Liver (tissue), 9 donors: Measurements from ENCODE around the gene WDR19. TPM values are rescaled to one million over a fixed set of nuclear protein-coding genes. Genes with fewer than 3 reads are reported as not detected.

Source experiments
- DNase-seq: peaks from one replicate; pipeline ENCODE4 v3.0.0-alpha.2; 2017; ENCODE audit warnings: low spot score
- H3K27ac ChIP-seq, 2 donors: one replicate each; pipeline ENCODE4 v1.7.0; 2013; ENCODE audit warnings: inconsistent platforms in 2 of 2, low read length in 2 of 2, control low read depth in 1 of 2, low read depth in 1 of 2, mild to moderate bottlenecking in 1 of 2
- H3K27me3 ChIP-seq, 4 donors: one replicate each; pipeline versions ENCODE4 v1.6.1 to v1.7.0; 2013; ENCODE audit warnings: low read length in 3 of 4, inconsistent platforms in 1 of 4, mild to moderate bottlenecking in 1 of 4, moderate library complexity in 1 of 4; ENCODE audit not compliant: control insufficient read depth in 4 of 4, insufficient read depth in 4 of 4
- H3K36me3 ChIP-seq, 4 donors: one replicate each; pipeline versions ENCODE4 v1.6.1 to v1.7.0; 2013; ENCODE audit warnings: low read length in 3 of 4, mild to moderate bottlenecking in 3 of 4, low read depth in 1 of 4, moderate library complexity in 1 of 4; ENCODE audit not compliant: control insufficient read depth in 4 of 4, insufficient read depth in 3 of 4
- H3K4me1 ChIP-seq, 4 donors: one replicate each; pipeline versions ENCODE4 v1.6.1 to v1.7.0; 2013; ENCODE audit warnings: low read length in 3 of 4, mild to moderate bottlenecking in 3 of 4, moderate library complexity in 1 of 4; ENCODE audit not compliant: control insufficient read depth in 4 of 4, insufficient read depth in 4 of 4
- H3K4me3 ChIP-seq, 3 donors: one replicate each; pipeline versions ENCODE4 v1.6.1 to v1.7.0; 2013; ENCODE audit warnings: low read length in 3 of 3, control low read depth in 1 of 3, low read depth in 1 of 3, mild to moderate bottlenecking in 1 of 3
- H3K9ac ChIP-seq, 2 donors: one replicate each; pipeline ENCODE4 v1.7.0; 2013; ENCODE audit warnings: low read length in 2 of 2, mild to moderate bottlenecking in 2 of 2, moderate library complexity in 2 of 2, control low read depth in 1 of 2, low read depth in 1 of 2
- H3K9me3 ChIP-seq, 4 donors: one replicate each; pipeline versions ENCODE4 v1.6.1 to v1.7.0; 2013; ENCODE audit warnings: low read length in 3 of 4; ENCODE audit not compliant: control insufficient read depth in 4 of 4
- EGR1 ChIP-seq, 2 donors: IDR thresholded peaks; 2 replicates each; pipeline ENCODE4 v1.6.1; 2016 to 2018; ENCODE audit warnings: antibody characterized with exemption in 2 of 2, low read depth in 2 of 2
- FOXA1 ChIP-seq: IDR thresholded peaks from 2 replicates; pipeline ENCODE4 v1.6.1; 2016; ENCODE audit warnings: antibody characterized with exemption
- FOXA2 ChIP-seq: IDR thresholded peaks from 2 replicates; pipeline ENCODE4 v1.6.1; 2016; ENCODE audit warnings: antibody characterized with exemption
- GABPA ChIP-seq, 2 donors: IDR thresholded peaks in 1 of 2; conservative IDR thresholded peaks in 1 of 2; 2 replicates each; pipeline ENCODE4 v1.6.1; 2016; ENCODE audit warnings: antibody characterized with exemption in 2 of 2, mild to moderate bottlenecking in 1 of 2, moderate library complexity in 1 of 2
- HNF4A ChIP-seq, 2 donors: conservative IDR thresholded peaks; 2 replicates each; pipeline ENCODE4 v1.6.1; 2016; ENCODE audit warnings: antibody characterized with exemption in 2 of 2, mild to moderate bottlenecking in 2 of 2
- HNF4G ChIP-seq: IDR thresholded peaks from 2 replicates; pipeline ENCODE4 v1.6.1; 2016; ENCODE audit warnings: antibody characterized with exemption
- JUND ChIP-seq, 2 donors: IDR thresholded peaks; 2 replicates each; pipeline ENCODE4 v1.6.1; 2016; ENCODE audit warnings: antibody characterized with exemption in 2 of 2
- NR2F2 ChIP-seq: IDR thresholded peaks from 2 replicates; pipeline ENCODE4 v1.6.1; 2016; ENCODE audit warnings: antibody characterized with exemption
- RAD21 ChIP-seq, 2 donors: IDR thresholded peaks; 2 replicates each; pipeline ENCODE4 v1.6.1; 2016; ENCODE audit warnings: antibody characterized with exemption in 2 of 2, mild to moderate bottlenecking in 2 of 2
- RXRA ChIP-seq, 2 donors: IDR thresholded peaks; 2 replicates each; pipeline ENCODE4 v1.6.1; 2017 to 2018; ENCODE audit warnings: antibody characterized with exemption in 2 of 2, mild to moderate bottlenecking in 1 of 2
- SP1 ChIP-seq: IDR thresholded peaks from 2 replicates; pipeline ENCODE4 v1.6.1; 2018; ENCODE audit warnings: antibody characterized with exemption, mild to moderate bottlenecking
- TAF1 ChIP-seq: conservative IDR thresholded peaks from 2 replicates; pipeline ENCODE4 v1.6.1; 2016; ENCODE audit warnings: antibody characterized with exemption, mild to moderate bottlenecking
- YY1 ChIP-seq: IDR thresholded peaks from 2 replicates; pipeline ENCODE4 v1.6.1; 2016; ENCODE audit warnings: antibody characterized with exemption, mild to moderate bottlenecking
- WGBS: extraction: QIAGEN DNeasy Blood & Tissue Kit; methylation state at CpG from one replicate; pipeline ENCODE4 v1.1.7; 2013; 5-methylcytosine and 5-hydroxymethylcytosine counted together
- polyA plus RNA-seq, 2 donors: library from polyadenylated mRNA; stranded (reverse) in 1 of 2; unstranded in 1 of 2; fragments of 200-250 nt in 1 of 2; fragments of >200 nt in 1 of 2; fragmentation: Nextera tagmentation in 1 of 2; extraction: Ambion mirVana in 1 of 2; gene quantifications; one replicate each; pipeline versions ENCODE4 v1.2.1 to v1.2.3, GENCODE V29; 2013 to 2015
- total RNA-seq, 2 donors: library from RNA; depleted of rRNA; stranded (reverse); fragments of >200 nt; gene quantifications; one replicate each; pipeline ENCODE4 v1.2.3, GENCODE V29; 2014
- TF ChIP-seq, protein P1 (sequence below): IDR thresholded peaks from 2 replicates; pipeline ENCODE4 v1.6.1; 2016; ENCODE audit warnings: antibody characterized with exemption
- TF ChIP-seq, protein P2 (sequence below): fragments of 150-350 bp; IDR thresholded peaks from 2 replicates; pipeline ENCODE4 v1.5.1; 2017; ENCODE audit warnings: improper control_type of control experiment, low read depth, low read length; ENCODE audit not compliant: missing input control
- TF ChIP-seq, protein P3 (sequence below): IDR thresholded peaks from 2 replicates; pipeline ENCODE4 v1.6.1; 2016; ENCODE audit warnings: antibody characterized with exemption, mild to moderate bottlenecking
- TF ChIP-seq, protein P4 (sequence below): IDR thresholded peaks from 2 replicates; pipeline ENCODE4 v1.6.1; 2016; ENCODE audit warnings: antibody characterized with exemption
- TF ChIP-seq, protein P5 (sequence below): IDR thresholded peaks from 2 replicates; pipeline ENCODE4 v1.6.1; 2016; ENCODE audit warnings: antibody characterized with exemption
- donor health status: healthy.
- donor health status: healthy.
- donor health status: healthy.
- donor health status: healthy.
- donor health status: healthy.

The WDR19 gene
- 10 to 100 TPM; 13.1 to 34.3 TPM for total RNA-seq
- polyA plus RNA-seq = 10 to 100 TPM in 1 of 2 donors, 1 to 10 TPM in 1; 9.5 to 22.3 TPM

DNA sequence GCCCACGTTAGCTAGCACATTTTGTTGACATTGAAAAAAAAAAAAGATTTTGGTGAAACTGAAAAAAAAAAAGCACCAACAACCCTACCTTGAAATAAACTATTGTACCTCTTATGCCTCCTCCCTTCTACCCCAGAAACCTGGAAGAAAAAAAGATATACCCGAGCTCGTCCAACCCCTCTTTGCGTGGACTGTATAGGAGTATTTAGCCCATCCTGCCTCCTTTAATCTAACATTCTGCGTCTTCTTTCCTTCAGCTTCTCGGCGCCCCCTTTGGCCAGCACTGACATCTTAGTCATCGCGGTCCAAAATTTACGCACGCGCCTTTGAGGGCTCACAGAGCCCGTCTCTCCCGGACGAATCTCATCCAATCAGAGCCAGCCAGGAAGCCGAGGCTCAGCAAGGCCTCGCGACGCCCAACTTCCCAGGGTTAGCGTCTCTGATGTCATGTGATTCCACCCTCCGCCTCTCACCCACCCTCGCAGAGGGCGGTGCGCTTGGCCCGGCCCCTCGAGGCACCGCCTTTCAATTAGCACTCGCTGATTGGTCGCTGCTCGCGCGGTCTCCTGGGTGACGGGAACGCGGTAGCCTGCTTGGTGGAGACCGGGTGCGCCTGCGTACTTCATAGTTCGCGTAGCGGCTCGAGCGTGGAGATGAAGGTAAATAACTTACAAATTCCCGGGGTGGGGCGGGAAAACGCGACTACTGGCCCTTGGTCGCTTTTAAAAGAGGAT lies at the start of gene WDR19:
Gene WDR19, plus strand, starts transcription at position 625 of the 734 bp plus-strand sequence. Its CDS starts 29 bp downstream, at position 654.
- peaks cover 0 to 4% (median under 1%) of the 10 kb centered on the region in 4 donors for H3K36me3 ChIP-seq
- H3K27me3 ChIP-seq = no peaks in the 10 kb centered on the region
- H3K4me1 ChIP-seq = peaks cover 0 to 12% (median 4%) of the 10 kb centered on the region in 4 donors
- H3K4me3 ChIP-seq = peak within 1 kb of the TSS; percentile 56 to 96 (median 90)
- peak within 1 kb of the TSS; percentile 68 to 80 for H3K9ac ChIP-seq
- H3K27ac ChIP-seq = peak within 1 kb of the TSS; percentile 69 to 81
- peak; percentile 73 for TF ChIP-seq YY1
- TF ChIP-seq, protein P1, sequence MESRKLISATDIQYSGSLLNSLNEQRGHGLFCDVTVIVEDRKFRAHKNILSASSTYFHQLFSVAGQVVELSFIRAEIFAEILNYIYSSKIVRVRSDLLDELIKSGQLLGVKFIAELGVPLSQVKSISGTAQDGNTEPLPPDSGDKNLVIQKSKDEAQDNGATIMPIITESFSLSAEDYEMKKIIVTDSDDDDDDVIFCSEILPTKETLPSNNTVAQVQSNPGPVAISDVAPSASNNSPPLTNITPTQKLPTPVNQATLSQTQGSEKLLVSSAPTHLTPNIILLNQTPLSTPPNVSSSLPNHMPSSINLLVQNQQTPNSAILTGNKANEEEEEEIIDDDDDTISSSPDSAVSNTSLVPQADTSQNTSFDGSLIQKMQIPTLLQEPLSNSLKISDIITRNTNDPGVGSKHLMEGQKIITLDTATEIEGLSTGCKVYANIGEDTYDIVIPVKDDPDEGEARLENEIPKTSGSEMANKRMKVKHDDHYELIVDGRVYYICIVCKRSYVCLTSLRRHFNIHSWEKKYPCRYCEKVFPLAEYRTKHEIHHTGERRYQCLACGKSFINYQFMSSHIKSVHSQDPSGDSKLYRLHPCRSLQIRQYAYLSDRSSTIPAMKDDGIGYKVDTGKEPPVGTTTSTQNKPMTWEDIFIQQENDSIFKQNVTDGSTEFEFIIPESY = peak; percentile 98
- TF ChIP-seq HNF4A (conservative IDR thresholded peaks at IDR 0.05) = peak in 1 of 2 donors; percentile 31
- TF ChIP-seq, protein P2, sequence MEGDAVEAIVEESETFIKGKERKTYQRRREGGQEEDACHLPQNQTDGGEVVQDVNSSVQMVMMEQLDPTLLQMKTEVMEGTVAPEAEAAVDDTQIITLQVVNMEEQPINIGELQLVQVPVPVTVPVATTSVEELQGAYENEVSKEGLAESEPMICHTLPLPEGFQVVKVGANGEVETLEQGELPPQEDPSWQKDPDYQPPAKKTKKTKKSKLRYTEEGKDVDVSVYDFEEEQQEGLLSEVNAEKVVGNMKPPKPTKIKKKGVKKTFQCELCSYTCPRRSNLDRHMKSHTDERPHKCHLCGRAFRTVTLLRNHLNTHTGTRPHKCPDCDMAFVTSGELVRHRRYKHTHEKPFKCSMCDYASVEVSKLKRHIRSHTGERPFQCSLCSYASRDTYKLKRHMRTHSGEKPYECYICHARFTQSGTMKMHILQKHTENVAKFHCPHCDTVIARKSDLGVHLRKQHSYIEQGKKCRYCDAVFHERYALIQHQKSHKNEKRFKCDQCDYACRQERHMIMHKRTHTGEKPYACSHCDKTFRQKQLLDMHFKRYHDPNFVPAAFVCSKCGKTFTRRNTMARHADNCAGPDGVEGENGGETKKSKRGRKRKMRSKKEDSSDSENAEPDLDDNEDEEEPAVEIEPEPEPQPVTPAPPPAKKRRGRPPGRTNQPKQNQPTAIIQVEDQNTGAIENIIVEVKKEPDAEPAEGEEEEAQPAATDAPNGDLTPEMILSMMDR = peak; percentile 29
- peak; percentile 34 for TF ChIP-seq TAF1
- TF ChIP-seq FOXA1 = peak; percentile 41
- TF ChIP-seq, protein P3, sequence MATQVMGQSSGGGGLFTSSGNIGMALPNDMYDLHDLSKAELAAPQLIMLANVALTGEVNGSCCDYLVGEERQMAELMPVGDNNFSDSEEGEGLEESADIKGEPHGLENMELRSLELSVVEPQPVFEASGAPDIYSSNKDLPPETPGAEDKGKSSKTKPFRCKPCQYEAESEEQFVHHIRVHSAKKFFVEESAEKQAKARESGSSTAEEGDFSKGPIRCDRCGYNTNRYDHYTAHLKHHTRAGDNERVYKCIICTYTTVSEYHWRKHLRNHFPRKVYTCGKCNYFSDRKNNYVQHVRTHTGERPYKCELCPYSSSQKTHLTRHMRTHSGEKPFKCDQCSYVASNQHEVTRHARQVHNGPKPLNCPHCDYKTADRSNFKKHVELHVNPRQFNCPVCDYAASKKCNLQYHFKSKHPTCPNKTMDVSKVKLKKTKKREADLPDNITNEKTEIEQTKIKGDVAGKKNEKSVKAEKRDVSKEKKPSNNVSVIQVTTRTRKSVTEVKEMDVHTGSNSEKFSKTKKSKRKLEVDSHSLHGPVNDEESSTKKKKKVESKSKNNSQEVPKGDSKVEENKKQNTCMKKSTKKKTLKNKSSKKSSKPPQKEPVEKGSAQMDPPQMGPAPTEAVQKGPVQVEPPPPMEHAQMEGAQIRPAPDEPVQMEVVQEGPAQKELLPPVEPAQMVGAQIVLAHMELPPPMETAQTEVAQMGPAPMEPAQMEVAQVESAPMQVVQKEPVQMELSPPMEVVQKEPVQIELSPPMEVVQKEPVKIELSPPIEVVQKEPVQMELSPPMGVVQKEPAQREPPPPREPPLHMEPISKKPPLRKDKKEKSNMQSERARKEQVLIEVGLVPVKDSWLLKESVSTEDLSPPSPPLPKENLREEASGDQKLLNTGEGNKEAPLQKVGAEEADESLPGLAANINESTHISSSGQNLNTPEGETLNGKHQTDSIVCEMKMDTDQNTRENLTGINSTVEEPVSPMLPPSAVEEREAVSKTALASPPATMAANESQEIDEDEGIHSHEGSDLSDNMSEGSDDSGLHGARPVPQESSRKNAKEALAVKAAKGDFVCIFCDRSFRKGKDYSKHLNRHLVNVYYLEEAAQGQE = peak; percentile 62
- TF ChIP-seq, protein P4, sequence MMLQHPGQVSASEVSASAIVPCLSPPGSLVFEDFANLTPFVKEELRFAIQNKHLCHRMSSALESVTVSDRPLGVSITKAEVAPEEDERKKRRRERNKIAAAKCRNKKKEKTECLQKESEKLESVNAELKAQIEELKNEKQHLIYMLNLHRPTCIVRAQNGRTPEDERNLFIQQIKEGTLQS = no peak
- peak; percentile 41 for TF ChIP-seq NR2F2
- peak; percentile 36 for TF ChIP-seq FOXA2
- peak; percentile 47 for TF ChIP-seq RAD21 (IDR thresholded peaks at IDR 0.05)
- peak in 1 of 2 donors; percentile 69 for TF ChIP-seq EGR1 (IDR thresholded peaks at IDR 0.05; ENCODE audit: low read depth in 2 of 2)
- peak; percentile 89 to 91 for TF ChIP-seq JUND (IDR thresholded peaks at IDR 0.05)
- peak; percentile 89 for TF ChIP-seq SP1
- TF ChIP-seq, protein P5, sequence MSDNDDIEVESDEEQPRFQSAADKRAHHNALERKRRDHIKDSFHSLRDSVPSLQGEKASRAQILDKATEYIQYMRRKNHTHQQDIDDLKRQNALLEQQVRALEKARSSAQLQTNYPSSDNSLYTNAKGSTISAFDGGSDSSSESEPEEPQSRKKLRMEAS = peak; percentile 84
- peak in 1 of 2 donors; percentile 68 for TF ChIP-seq GABPA (IDR thresholded peaks at IDR 0.05 in 1 of 2, conservative IDR thresholded peaks at IDR 0.05 in 1 of 2)
- TF ChIP-seq HNF4G = no peak
- peak; percentile 50 to 63 for TF ChIP-seq RXRA (IDR thresholded peaks at IDR 0.05)
- no peaks in the 10 kb centered on the region for H3K9me3 ChIP-seq
- WGBS = under 1% methylated on average over 48 of the region's 48 CpGs
- peak; percentile 97 for DNase-seq
